HG03097 (cell line): ENCODE results near the gene EYA2.

Source experiments
- ATAC-seq: cut with Tn5 transposase; IDR thresholded peaks from one replicate; pipeline ENCODE4 v1.9.1; 2021; ENCODE audit not compliant: unreplicated experiment, low FRiP score

Gene EYA2

GRCh38 chr20:47030271-47030810 lies 135.7 kb downstream of the EYA2 start:
- no peak for ATAC-seq

GRCh38 chr20:47031004-47031403 lies 136.4 kb downstream of the EYA2 start:
- no peak for ATAC-seq

GRCh38 chr20:47031821-47032220 lies 137.2 kb downstream of the EYA2 start:
- no peak for ATAC-seq

GRCh38 chr20:47032933-47033578 lies 138.4 kb downstream of the EYA2 start:
- ATAC-seq: no peak

- ATAC-seq: no peak
Observed at GRCh38 chr20:47033665-47034064, 139.0 kb downstream of the EYA2 start.

GRCh38 chr20:47035026-47035590 lies 140.5 kb downstream of the EYA2 start:
- ATAC-seq: no peak

- ATAC-seq: no peak
Observed at GRCh38 chr20:47036091-47036870, 141.6 kb downstream of the EYA2 start.

GRCh38 chr20:47038566-47039560 lies 144.2 kb downstream of the EYA2 start:
- ATAC-seq: no peak

GRCh38 chr20:47040506-47041125 lies 146.0 kb downstream of the EYA2 start:
- no peak for ATAC-seq

- no peak for ATAC-seq
Observed at GRCh38 chr20:47041396-47041899, 146.8 kb downstream of the EYA2 start.

- ATAC-seq: no peak
Observed at GRCh38 chr20:47042464-47042863, 147.8 kb downstream of the EYA2 start.

GRCh38 chr20:47043086-47043485 lies 148.4 kb downstream of the EYA2 start:
- no peak for ATAC-seq

- ATAC-seq: no peak
Observed at GRCh38 chr20:47044938-47045337, 150.3 kb downstream of the EYA2 start.

- no peak for ATAC-seq
Observed at GRCh38 chr20:47048054-47048453, 153.4 kb downstream of the EYA2 start.

GRCh38 chr20:47049771-47050170 lies 155.1 kb downstream of the EYA2 start:
- no peak for ATAC-seq

GRCh38 chr20:47050996-47051395 lies 156.4 kb downstream of the EYA2 start:
- ATAC-seq: no peak

GRCh38 chr20:47051936-47052526 lies 157.4 kb downstream of the EYA2 start:
- ATAC-seq: no peak

GRCh38 chr20:47054506-47054905 lies 159.9 kb downstream of the EYA2 start:
- ATAC-seq: no peak

- ATAC-seq: no peak
Observed at GRCh38 chr20:47054945-47055344, 160.3 kb downstream of the EYA2 start.
